Stimulated activated CD4-positive, alpha-beta T cell treated with anti-CD3 and anti-CD28 coated beads, Interleukin-4, amount 100 ng/mL, for 24 hours (primary cell): Measurements from ENCODE around the gene SYN1.

Experiments used
- DNase-seq: peaks from one replicate; pipeline ENCODE4 v3.0.0-alpha.2; 2020

Gene SYN1

GRCh38 chrX:47571215-47571614, 48.4 kb downstream of the SYN1 start:
- DNase-seq: no peak

- no peak for DNase-seq
Measured at GRCh38 chrX:47570794-47571193, 48.9 kb downstream of the SYN1 start.

- peak; percentile 42 for DNase-seq
Measured at GRCh38 chrX:47568656-47569295, 50.9 kb downstream of the SYN1 start.

DNA sequence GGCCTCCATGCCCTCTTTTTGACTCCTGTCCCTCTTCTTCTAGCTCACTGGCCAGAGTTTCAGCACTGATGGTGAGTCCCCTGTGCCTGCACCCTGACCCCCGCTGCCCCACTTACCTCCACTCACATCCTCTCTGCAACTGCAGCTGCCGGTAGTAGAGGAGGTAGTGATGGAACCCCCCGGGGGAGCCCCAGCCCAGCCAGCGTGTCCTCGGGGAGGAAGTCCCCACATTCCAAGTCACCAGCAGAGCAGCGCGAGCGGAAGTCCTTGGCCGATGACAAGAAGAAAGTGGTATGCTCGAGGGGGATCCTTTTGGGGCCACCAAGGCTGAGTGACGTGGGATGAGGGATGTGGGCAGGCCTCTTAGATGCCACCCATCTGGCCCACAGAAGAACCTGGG, 52.8 kb downstream of the SYN1 start:
- DNase-seq: no peak

DNA sequence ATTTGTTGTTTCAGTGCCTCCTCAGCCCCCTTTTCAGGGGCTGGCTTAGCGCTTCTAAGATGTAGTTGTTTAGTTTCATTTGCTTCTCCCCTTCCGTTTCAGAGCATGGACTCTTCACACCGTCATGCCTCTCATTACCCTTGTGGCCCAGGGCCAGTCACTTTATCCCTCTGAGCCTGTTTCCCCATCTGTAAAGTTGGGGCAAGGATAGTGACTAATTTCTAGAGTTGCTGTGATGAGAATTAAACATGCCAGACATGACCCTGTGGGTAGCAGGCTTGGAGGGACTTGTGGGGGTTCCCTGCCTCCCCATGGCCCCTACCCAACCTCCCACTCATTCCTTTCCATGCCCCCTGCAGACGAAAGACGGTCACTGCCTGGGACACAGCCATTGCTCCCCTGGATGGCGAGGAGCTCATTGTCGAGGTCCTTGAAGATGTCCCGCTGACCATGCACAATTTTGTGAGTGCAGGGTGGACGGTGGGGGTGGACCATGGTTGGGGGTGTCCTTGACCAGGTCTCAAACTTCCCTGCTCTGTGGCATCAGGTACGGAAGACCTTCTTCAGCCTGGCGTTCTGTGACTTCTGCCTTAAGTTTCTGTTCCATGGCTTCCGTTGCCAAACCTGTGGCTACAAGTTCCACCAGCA, 55.1 kb downstream of the SYN1 start:
- no peak for DNase-seq

DNA sequence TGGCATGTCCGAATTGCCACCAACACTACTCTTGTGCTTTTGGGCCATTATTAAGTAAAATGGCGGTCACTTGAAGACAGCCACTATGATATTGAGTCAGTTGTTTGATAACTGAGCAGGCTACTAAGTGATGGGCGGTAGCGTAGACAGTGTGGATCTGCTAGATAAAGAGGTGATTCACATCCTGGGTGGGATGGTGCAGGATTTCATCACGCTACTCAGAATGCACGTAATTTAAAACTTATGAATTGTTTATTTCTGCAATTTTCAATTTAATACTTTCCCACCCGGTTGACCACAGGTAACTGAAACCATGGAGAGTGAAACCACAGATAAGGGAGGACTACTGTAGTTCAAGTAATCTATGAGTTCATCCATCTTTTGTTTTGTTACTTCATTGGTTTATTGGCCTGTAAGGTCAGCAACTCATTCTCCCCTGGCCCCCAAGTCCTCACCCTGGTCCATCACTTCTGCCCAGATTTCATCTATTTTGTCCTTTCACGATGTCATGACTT, 55.8 kb downstream of the SYN1 start:
- no peak for DNase-seq

DNA sequence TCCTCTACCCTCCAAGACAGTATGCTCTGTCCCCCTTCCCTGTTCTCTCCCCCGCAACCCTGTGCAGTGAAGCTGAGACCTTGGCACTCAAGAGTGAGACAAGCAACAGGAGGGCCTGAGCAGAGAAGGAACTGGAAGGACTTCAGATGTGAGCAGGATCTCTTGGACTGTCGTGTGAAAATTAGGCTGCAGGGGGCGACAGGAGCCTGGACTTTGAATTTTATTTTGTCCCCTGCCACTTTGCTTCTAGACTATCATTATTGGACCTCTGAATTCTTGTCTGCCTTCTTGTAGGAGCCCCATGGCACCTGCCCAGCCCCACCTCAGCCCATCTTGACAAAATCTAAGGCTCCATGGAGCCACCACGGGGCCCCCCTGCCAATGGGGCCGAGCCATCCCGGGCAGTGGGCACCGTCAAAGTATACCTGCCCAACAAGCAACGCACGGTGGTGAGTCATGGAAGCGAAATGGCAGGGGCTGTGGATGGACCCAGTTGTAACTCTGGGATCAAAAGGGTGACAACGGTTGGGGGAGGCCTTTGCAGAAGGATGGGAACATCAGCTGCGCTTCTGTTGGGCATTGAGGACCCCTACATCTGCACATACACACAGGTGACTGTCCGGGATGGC, 56.9 kb downstream of the SYN1 start:
- DNase-seq: peak; percentile 25

DNA sequence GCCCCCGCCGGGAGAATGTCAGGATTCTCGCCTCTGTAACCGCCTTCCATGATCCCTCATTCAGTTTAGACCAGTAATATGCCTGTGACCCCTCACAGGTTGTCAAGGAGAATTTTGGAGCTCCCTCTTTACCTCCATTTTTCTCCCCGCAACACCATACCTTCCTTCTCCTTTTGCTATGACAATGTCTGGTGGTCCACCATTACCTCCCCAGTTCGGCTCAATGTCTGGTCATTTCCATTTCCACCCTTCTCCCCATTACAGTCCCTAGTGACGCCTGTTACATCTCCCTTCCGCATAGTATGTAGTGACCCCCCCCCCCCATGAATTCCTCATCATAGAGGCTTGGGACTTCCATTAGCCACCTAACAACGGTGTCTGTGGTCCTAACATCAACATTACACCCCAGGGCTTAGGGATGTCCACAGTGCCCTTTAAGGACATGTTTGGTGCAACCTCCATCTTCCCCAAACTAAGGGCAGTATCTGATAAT, 58.0 kb downstream of the SYN1 start:
- no peak for DNase-seq

- DNase-seq: peak; percentile 97
Measured at GRCh38 chrX:47560934-47561658, 58.6 kb downstream of the SYN1 start, which contains the start of gene ARAF. ARAF (plus strand) TSS chrX:47561205; CDS start chrX:47562968, 1,763 bp downstream.

DNA sequence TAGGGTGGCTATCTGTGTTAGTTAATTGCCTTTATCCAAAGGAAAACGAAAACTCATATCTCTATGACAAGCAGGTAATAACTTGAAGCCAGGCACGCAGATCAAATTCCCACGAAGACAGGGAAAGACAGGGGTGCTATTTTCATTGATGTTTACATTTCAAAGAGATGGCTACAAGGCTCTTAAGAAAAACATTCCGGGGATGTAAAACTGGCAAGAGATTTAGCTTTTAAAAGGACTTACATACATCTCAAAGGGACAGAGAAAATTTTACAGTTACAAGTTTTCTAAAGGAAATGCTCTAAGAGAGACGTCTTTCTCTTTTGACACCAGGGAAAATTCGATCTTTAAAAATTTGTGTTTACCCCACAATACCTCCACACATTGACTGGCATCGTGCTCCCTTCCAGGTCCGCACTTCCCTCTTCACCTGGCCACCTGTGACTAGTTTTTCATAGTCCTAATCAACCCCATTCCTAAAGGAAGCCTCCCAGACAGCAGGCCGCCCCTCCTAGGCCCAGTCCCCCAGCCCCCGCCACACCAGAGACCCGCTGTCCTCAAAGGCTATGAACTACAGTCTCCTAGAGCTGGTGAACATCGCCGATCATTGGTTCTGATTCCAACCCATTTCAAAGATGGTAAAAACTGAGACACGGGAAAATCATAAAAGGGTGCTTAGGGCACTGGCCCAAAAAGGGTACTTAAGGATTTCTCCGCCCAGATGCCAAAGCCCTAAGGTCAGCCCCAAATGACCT, 59.3 kb downstream of the SYN1 start:
- DNase-seq: no peak

DNA sequence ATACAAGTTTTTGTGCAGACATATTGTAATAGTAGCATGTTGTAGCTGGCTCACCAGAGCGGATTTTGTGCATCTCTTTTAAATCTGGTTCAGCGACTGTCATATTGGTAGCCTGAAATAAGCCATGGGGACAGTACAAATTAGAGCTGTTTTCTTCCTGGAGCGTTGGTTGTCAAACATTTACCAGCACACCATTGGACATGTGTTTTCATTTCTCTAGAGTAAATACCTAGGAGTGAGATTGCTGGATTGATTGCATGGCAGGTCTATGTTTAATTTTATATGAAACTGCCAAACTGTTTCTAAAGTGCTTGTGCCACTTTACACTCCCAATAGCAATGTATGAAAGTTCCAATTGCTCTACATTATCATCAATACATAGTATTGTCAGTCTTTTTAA, 61.2 kb downstream of the SYN1 start:
- DNase-seq: no peak

- peak; percentile 86 for DNase-seq
Measured at GRCh38 chrX:47556045-47556623, 63.5 kb downstream of the SYN1 start.

- DNase-seq: no peak
Measured at GRCh38 chrX:47543496-47543895, 76.2 kb downstream of the SYN1 start.

- no peak for DNase-seq
Measured at GRCh38 chrX:47540754-47541538, 78.7 kb downstream of the SYN1 start.

DNA sequence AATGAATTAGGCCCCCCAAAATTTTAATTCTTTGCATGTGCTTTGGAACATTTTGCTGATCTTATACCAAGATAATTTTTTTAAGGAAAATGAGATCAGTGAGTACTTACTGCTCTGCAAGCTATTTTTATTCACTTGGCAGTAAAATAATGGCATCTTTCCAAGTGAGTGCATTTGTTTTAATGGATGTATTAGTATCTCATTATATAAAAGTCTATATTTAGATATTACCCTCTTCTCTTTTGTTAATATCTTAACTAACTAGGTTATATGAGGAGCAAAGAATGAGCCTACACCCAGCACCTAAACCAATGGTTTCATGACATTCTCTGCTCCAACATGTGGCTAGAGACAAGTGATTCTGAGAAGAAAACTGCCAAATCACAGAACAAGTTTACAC, 79.8 kb downstream of the SYN1 start:
- DNase-seq: no peak

- no peak for DNase-seq
Measured at GRCh38 chrX:47530049-47530448, 89.6 kb downstream of the SYN1 start.

DNA sequence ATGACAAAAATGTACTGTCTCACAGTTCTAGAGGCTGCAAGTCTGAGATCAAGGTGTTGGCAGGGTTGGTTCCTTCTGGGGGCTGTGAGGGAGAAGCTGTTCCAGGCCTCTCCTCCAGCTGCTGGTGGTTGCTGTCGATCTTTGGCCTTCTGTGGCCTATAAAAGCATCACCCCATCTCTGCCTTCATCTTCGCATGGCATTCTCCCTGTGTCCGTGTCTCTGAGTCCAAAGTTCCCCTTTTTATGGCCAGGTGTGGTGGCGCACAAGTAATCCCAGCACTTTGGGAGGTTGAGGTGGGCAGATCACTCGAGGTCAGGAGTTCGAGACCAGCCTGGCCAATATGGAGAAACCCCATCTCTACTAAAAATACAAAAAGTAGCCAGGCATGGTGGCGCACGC, 90.1 kb downstream of the SYN1 start:
- no peak for DNase-seq

DNA sequence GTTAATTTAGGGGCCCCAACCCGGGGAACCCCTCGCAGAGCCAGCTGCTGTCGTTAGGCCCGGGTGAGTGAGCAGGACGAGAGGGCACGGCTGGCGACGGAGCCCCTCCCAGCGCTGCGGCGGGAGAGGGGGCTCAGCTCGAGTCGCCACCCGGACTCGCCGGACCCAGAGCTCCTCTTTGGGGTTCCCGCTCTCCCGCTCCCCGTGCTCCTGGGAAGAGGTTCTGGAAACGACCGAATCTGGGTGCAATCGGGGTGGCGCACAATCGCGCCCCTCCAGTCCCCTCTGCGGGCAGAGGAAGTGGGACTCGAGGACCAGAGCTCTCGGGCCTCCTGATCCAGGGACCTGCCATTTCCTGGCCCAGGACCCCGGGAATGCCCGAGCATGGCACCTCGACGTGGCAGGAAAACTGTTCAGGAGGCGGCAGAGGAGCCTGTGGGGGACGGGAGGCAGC, 95.9 kb downstream of the SYN1 start:
- no peak for DNase-seq

- DNase-seq: peak; percentile 79
Measured at GRCh38 chrX:47523297-47523696, 96.4 kb downstream of the SYN1 start.
